DOHH2 (cell line): ENCODE measurements around the gene OSTN.

Source experiments
- H3F3A ChIP-seq: fragments of 200-600 bp; sonication (generic), shearing (Covaris generic); 2 replicates; pipeline ENCODE4 v1.6.0; 2016; ENCODE audit warnings: antibody characterized with exemption, mild to moderate bottlenecking; ENCODE audit not compliant: control insufficient read depth, insufficient read depth
- H3K27ac ChIP-seq: fragments of 200-600 bp; sonication (generic); 2 replicates; pipeline ENCODE4 v1.5.1; 2014; ENCODE audit warnings: low read depth, mild to moderate bottlenecking, low read length, moderate library complexity
- H3K27me3 ChIP-seq: fragments of 200-600 bp; sonication (generic); 2 replicates; pipeline ENCODE4 v1.6.1; 2014; ENCODE audit warnings: mild to moderate bottlenecking, low read length, mixed read lengths; ENCODE audit not compliant: control insufficient read depth
- H3K36me3 ChIP-seq: fragments of 200-600 bp; sonication (generic); 2 replicates; pipeline ENCODE4 v1.6.1; 2014; ENCODE audit warnings: mild to moderate bottlenecking, low read length, moderate library complexity, mixed read lengths; ENCODE audit not compliant: control insufficient read depth
- H3K4me1 ChIP-seq: fragments of 200-600 bp; sonication (generic); 2 replicates; pipeline ENCODE4 v1.6.1; 2014; ENCODE audit warnings: mild to moderate bottlenecking, low read length, mixed read lengths; ENCODE audit not compliant: control insufficient read depth
- H3K4me2 ChIP-seq: fragments of 200-600 bp; sonication (generic); 2 replicates; pipeline ENCODE4 v1.6.0; 2014; ENCODE audit warnings: mild to moderate bottlenecking, low read length, moderate library complexity
- H3K4me3 ChIP-seq: fragments of 200-600 bp; sonication (generic); 2 replicates; pipeline ENCODE4 v1.5.1; 2014; ENCODE audit warnings: mild to moderate bottlenecking, low read length, mixed read lengths
- H3K79me2 ChIP-seq: fragments of 200-600 bp; sonication (generic); 2 replicates; pipeline ENCODE4 v1.6.1; 2014; ENCODE audit warnings: mild to moderate bottlenecking, low read length, mixed read lengths; ENCODE audit not compliant: control insufficient read depth
- H3K9me2 ChIP-seq: fragments of 200-600 bp; sonication (generic); replicated peaks from 2 replicates; pipeline ENCODE4 v1.6.1; 2014; ENCODE audit warnings: mild to moderate bottlenecking, low read length, mixed read lengths; ENCODE audit not compliant: control insufficient read depth
- H3K9me3 ChIP-seq: fragments of 200-600 bp; sonication (generic); 2 replicates; pipeline ENCODE4 v1.6.1; 2014; ENCODE audit warnings: antibody characterized with exemption, low read length, mixed read lengths; ENCODE audit not compliant: control insufficient read depth, insufficient read depth
- H4K20me1 ChIP-seq: fragments of 200-600 bp; sonication (generic); 2 replicates; pipeline ENCODE4 v1.6.0; 2014; ENCODE audit warnings: low read depth, mild to moderate bottlenecking, antibody characterized with exemption, low read length, moderate library complexity; ENCODE audit not compliant: control insufficient read depth, insufficient read depth
- EZH2phosphoT487 ChIP-seq: fragments of 200-600 bp; sonication (generic); IDR thresholded peaks from 2 replicates; pipeline ENCODE4 v1.6.1; 2017; ENCODE audit warnings: borderline replicate concordance, mild to moderate bottlenecking, antibody characterized with exemption, low read length, moderate library complexity, mixed read lengths
- TF ChIP-seq, protein P1 (sequence below): fragments of 200-600 bp; sonication (generic); IDR thresholded peaks from one replicate; pipeline ENCODE4 v1.5.1; 2014; ENCODE audit warnings: antibody characterized with exemption, mild to moderate bottlenecking, low read depth, low read length; ENCODE audit not compliant: poor library complexity, severe bottlenecking

The OSTN gene

DNA sequence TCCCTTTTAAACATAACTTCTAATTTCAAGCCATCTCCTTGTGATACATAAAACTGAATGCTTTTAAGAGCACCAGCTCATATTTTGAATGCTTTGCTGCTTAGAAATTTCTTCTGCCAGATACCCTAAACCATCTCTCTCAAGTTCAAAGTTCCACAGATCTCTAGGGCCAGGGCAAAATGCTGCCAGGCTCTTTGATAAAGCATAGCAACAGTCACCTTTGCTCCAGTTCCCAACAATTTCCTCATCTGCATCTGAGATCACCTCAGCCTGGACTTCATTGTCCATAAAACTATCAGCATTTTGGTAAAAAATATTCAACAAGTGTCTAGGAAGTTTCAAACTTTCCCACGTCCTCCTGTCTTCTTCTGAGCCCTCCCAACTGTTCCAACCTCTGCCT is 17.5 kb downstream of the OSTN start:
- Histone ChIP-seq H3F3A (no peaks in the 10 kb centered on the region), H3K4me2 (no peak overlapping the region), H3K36me3 (no peaks in the 10 kb centered on the region), H4K20me1 (no peaks in the 10 kb centered on the region), H3K79me2 (no peaks in the 10 kb centered on the region), H3K9me3 (peaks cover 7% of the 10 kb centered on the region; the same call in 1 of the 2 replicates), H3K4me3 (no peak overlapping the region), H3K27me3 (no peaks in the 10 kb centered on the region), H3K27ac (no peak overlapping the region), H3K4me1 (no peaks in the 10 kb centered on the region), H3K9me2 (no peaks in the 10 kb centered on the region)
- no peak for TF ChIP-seq EZH2phosphoT487
- TF ChIP-seq, protein P1, sequence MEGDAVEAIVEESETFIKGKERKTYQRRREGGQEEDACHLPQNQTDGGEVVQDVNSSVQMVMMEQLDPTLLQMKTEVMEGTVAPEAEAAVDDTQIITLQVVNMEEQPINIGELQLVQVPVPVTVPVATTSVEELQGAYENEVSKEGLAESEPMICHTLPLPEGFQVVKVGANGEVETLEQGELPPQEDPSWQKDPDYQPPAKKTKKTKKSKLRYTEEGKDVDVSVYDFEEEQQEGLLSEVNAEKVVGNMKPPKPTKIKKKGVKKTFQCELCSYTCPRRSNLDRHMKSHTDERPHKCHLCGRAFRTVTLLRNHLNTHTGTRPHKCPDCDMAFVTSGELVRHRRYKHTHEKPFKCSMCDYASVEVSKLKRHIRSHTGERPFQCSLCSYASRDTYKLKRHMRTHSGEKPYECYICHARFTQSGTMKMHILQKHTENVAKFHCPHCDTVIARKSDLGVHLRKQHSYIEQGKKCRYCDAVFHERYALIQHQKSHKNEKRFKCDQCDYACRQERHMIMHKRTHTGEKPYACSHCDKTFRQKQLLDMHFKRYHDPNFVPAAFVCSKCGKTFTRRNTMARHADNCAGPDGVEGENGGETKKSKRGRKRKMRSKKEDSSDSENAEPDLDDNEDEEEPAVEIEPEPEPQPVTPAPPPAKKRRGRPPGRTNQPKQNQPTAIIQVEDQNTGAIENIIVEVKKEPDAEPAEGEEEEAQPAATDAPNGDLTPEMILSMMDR: no peak

DNA sequence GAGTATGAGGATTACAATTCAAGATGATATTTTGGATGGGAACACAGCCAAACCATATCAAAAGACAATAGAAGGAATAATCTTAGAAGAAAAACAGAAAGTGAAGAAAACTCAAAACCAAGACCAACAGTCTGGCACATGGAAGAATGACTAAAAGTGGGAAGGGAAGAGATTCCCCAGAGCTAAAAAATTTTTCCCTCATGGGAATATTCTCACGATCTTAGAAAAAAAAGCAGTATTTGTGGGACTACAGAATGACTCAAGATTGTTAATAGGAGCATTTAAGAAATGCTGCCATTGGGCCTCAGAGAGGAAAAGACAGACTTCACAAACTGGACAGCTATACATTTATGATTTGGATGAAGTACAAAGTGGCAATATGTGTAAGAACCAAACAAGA is 18.3 kb downstream of the OSTN start:
- Histone ChIP-seq H3K9me3 (peaks cover 7% of the 10 kb centered on the region; the same call in 1 of the 2 replicates), H3K9me2 (no peaks in the 10 kb centered on the region), H4K20me1 (no peaks in the 10 kb centered on the region), H3K79me2 (no peaks in the 10 kb centered on the region), H3K4me2 (no peak overlapping the region), H3K27me3 (no peaks in the 10 kb centered on the region), H3K27ac (no peak overlapping the region), H3K36me3 (no peaks in the 10 kb centered on the region), H3K4me3 (no peak overlapping the region), H3F3A (no peaks in the 10 kb centered on the region), H3K4me1 (no peaks in the 10 kb centered on the region)
- TF ChIP-seq EZH2phosphoT487: no peak
- TF ChIP-seq, protein P1: no peak

DNA sequence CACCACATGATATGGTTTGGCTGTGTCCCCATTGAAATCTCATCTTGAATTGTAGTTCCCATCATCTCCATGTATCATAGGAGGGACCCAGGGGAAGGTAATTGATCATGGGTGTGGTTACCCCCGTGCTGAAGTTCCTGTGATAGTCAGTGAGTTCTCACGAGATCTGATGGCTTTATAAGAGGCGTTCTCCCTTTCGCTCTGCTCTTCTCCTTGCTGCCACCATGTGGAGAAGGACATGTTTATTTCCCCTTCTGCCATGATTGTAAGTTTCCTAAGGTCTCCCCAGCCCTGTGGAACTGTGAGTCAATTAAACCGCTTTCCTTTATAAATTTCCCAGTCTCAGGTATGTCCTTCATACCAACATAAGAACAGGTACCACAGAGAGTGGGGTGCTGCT is 21.9 kb downstream of the OSTN start:
- H3K79me2 ChIP-seq: no peaks in the 10 kb centered on the region
- no peaks in the 10 kb centered on the region for H3K36me3 ChIP-seq
- H3K4me1 ChIP-seq: no peaks in the 10 kb centered on the region
- no peak overlapping the region for H3K4me3 ChIP-seq
- H4K20me1 ChIP-seq: no peaks in the 10 kb centered on the region
- no peak for TF ChIP-seq EZH2phosphoT487
- TF ChIP-seq, protein P1: peak; percentile 22
- H3F3A ChIP-seq: no peaks in the 10 kb centered on the region
- H3K9me3 ChIP-seq: peaks cover 2% of the 10 kb centered on the region; the same call in 1 of the 2 replicates
- H3K4me2 ChIP-seq: no peak overlapping the region
- H3K9me2 ChIP-seq: no peaks in the 10 kb centered on the region
- no peak overlapping the region for H3K27ac ChIP-seq
- H3K27me3 ChIP-seq: no peaks in the 10 kb centered on the region

DNA sequence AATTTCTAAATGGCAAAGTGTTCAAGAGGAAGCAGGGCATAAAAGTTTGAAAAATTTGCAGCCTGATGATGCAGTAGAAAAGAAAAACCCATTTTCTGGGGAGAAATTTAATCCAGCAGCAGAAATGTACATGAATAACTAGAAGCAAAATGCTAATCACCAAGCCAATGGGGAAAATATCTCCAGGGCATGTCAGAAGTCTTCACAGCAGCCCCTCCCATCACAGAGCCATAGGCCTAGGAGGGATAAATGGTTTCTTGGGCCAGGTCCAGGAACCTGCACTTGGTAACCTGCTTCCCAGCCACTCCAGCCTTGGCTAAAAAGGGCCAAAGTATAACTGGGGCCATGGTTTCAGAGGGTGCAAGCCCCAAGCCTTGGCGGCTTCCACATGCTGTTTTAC is 22.6 kb downstream of the OSTN start:
- no peaks in the 10 kb centered on the region for H3K79me2 ChIP-seq
- no peaks in the 10 kb centered on the region for H3K4me1 ChIP-seq
- no peaks in the 10 kb centered on the region for H3K9me2 ChIP-seq
- H3K27ac ChIP-seq: no peak overlapping the region
- H3K4me2 ChIP-seq: no peak overlapping the region
- H3K36me3 ChIP-seq: no peaks in the 10 kb centered on the region
- no peak for TF ChIP-seq EZH2phosphoT487
- TF ChIP-seq, protein P1: no peak
- H3K4me3 ChIP-seq: no peak overlapping the region
- H3K9me3 ChIP-seq: no peaks in the 10 kb centered on the region
- H3K27me3 ChIP-seq: no peaks in the 10 kb centered on the region
- no peaks in the 10 kb centered on the region for H3F3A ChIP-seq
- H4K20me1 ChIP-seq: no peaks in the 10 kb centered on the region
